Measurements from ENCODE around the gene CIZ1. TPM values are rescaled to one million over a fixed set of nuclear protein-coding genes. Genes with fewer than 3 reads are reported as not detected.

The CIZ1 gene
- total RNA-seq, 1 experiment from 2014 or later: 104 TPM

GRCh38 chr9:128208946-128209669 is 17.7 kb upstream of the CIZ1 start:
- peaks cover 7% of the 10 kb centered on the region for H3K23me2 ChIP-seq (ENCODE audit: insufficient read length, low read depth, low read length, poor library complexity, severe bottlenecking)
- H2AK5ac ChIP-seq (ENCODE audit: insufficient read length, low read length): no peak overlapping the region
- H3K23ac ChIP-seq (ENCODE audit: insufficient read length, low read depth, low read length): no peak overlapping the region
- H3K9ac ChIP-seq (ENCODE audit: extremely low read depth, insufficient read length, low read length): no peak overlapping the region
- H3K4me1 Mint-ChIP-seq: peaks cover 9 to 11% of the 10 kb centered on the region in 2 experiments
- H3K56ac ChIP-seq (ENCODE audit: insufficient read length, low read depth, low read length): no peak overlapping the region
- H3K18ac ChIP-seq (ENCODE audit: insufficient read length, low read depth, low read length): no peak overlapping the region
- no peak for DNase-seq
- no CpG with 5 or more reads among the region's 15 CpGs for WGBS (ENCODE audit: extremely low coverage, insufficient read length, low lambda C conversion rate)
- H3K27me3 Mint-ChIP-seq (ENCODE audit: low read depth): no peaks in the 10 kb centered on the region; the same call in 1 of the 2 replicates
- H3K4ac ChIP-seq (ENCODE audit: low read depth, low read length): no peak overlapping the region
- no peaks in the 10 kb centered on the region for H3K79me1 ChIP-seq (ENCODE audit: insufficient read depth, low read depth, low read length, poor library complexity, severe bottlenecking)
- H3K14ac ChIP-seq (ENCODE audit: insufficient read depth, low read length): no peak overlapping the region
- no peak overlapping the region for H2BK5ac ChIP-seq (ENCODE audit: insufficient read length, low read length)
- no peak overlapping the region for H3K27ac ChIP-seq (ENCODE audit: insufficient read length, low read depth, low read length)
- H3K4me1 ChIP-seq (ENCODE audit: insufficient read depth, low read length): peaks cover 4% of the 10 kb centered on the region; the same call in 1 of the 2 replicates
- no peak overlapping the region for H4K8ac ChIP-seq (replicated peaks; ENCODE audit: insufficient read length, low read depth, low read length)
- peaks cover 3 to 8% (median 7%) of the 10 kb centered on the region in 3 experiments; a peak in 4 of 7 replicates for H3K36me3 Mint-ChIP-seq (ENCODE audit: insufficient read depth in 1 of 3, low read depth in 3 of 3)
- no peak overlapping the region for H3K27ac Mint-ChIP-seq
- H4K91ac ChIP-seq (ENCODE audit: insufficient read length, low read depth, low read length): no peak overlapping the region
- no peak overlapping the region for H2AFZ ChIP-seq (ENCODE audit: low read length)
- TF ChIP-seq CTCF (conservative IDR thresholded peaks at IDR 0.05): no peak
- no peaks in the 10 kb centered on the region for H3K9me3 Mint-ChIP-seq
- no peak overlapping the region for H3K4me3 Mint-ChIP-seq
- no peaks in the 10 kb centered on the region for H3K27me3 ChIP-seq (ENCODE audit: insufficient read depth, low read length)
- no peak overlapping the region for H3K4me2 ChIP-seq (ENCODE audit: insufficient read depth, insufficient read length, low read length)
- no peak overlapping the region for H2BK12ac ChIP-seq (ENCODE audit: insufficient read length, low read depth, low read length)
- no peak overlapping the region for H4K5ac ChIP-seq (ENCODE audit: insufficient read length, low read depth, low read length)
- H2BK15ac ChIP-seq (ENCODE audit: low read depth, low read length): no peak overlapping the region
- H3K79me2 ChIP-seq (ENCODE audit: insufficient read depth, low read length): no peaks in the 10 kb centered on the region
- no peaks in the 10 kb centered on the region for H4K20me1 ChIP-seq (ENCODE audit: control insufficient read depth, insufficient read depth, insufficient read length)
- no peaks in the 10 kb centered on the region for H3K9me3 ChIP-seq (ENCODE audit: control insufficient read depth, low read depth, low read length)
- no peak overlapping the region for H3T11ph ChIP-seq (ENCODE audit: low read length)
- no peak overlapping the region for H2BK20ac ChIP-seq (ENCODE audit: low read depth, low read length, poor library complexity, severe bottlenecking)
- no peak overlapping the region for H2BK120ac ChIP-seq (ENCODE audit: low read depth, low read length, poor library complexity, severe bottlenecking)

Data from H9 (cell line).